GM19025 (cell line): ENCODE results near the gene TM7SF2.
A peak's percentile ranks its signal among the peaks of the same experiment; 100 is the strongest.

ENCODE experiments used
- ATAC-seq: cut with Tn5 transposase; IDR thresholded peaks from one replicate; pipeline ENCODE4 v1.9.1; 2021; ENCODE audit warnings: mild to moderate bottlenecking, low read depth, moderate library complexity; ENCODE audit not compliant: unreplicated experiment

TM7SF2 gene

DNA sequence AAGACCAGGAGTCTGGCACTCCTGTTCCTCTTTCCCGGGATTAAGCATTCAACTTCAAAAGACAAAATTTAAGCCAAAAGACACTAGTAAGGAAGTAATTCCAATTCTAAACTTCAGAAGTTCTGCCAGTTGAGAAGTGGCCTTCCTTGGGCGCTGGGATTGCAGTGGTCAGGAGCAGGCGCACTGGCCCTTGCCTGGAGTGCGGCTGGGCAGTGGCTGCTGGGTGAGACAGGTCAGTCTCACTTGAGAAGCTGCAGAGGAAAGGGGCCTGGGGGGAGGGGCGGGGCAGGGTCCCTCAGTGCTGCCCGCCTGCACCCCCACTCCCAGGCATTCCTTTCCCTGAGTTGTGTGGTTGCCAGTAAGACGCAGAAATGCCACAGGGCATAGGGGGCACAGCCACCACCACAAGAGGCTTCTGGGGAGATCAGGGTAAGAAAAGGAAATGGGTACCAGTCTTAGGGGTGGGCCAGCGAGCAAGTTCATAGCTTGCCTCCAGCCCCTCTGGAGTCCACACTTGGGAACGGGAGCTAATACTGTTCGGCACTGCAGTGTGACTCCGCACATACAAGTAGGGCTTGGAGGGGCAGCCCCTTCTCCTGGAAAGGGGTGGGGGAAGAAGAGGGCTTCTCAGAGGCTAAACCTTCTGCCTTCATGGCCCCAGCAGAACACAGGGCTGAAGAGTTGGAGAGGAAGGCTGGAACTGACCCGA lies 16.0 kb downstream of the TM7SF2 start:
- no peak for ATAC-seq

DNA sequence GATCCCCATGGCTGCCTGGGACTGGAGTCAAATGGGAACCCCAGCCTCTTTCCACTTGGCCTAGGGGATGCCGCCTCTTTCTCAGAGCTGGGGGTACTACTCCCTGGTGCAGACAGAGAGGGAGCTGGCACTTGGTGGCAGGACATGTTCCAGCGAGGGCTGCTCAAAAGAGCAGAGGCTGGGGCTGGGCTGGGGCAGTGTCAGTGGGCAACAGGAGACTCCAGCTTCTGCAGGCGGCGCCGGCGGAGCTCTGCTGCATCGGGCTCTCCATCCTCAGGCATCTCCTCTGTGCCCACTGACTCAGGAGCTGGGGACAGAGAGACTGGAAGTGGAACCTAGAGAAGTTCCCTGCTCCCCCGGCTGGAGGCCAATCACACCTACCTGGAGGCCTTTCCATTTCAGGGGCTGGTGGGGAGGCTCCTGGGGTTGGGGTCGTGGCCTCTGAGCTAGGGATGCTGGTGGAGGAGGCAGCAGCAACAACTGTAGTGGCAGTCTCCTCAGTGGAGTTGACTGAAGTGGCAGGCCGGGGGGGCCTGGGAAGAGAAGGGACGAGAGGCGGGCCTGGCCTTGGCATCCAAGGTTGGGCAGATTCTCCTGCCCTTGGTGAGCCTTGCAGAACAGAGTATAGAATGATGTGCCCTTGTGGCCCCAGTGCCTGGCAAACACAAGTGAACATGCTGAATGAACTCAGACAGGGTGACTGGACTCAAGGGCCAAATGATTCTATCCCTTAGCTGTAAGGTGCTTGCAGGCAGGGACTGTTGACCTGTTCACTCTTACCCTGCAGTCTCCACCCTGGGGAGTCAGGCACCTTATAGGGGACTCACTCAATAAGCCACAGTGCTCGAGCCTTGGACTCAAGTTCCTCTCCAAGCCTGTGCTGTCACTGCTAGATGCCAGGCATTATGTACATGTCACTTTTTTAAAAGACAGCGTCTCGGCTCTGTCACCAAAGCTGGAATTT lies 16.8 kb downstream of the TM7SF2 start:
- no peak for ATAC-seq

DNA sequence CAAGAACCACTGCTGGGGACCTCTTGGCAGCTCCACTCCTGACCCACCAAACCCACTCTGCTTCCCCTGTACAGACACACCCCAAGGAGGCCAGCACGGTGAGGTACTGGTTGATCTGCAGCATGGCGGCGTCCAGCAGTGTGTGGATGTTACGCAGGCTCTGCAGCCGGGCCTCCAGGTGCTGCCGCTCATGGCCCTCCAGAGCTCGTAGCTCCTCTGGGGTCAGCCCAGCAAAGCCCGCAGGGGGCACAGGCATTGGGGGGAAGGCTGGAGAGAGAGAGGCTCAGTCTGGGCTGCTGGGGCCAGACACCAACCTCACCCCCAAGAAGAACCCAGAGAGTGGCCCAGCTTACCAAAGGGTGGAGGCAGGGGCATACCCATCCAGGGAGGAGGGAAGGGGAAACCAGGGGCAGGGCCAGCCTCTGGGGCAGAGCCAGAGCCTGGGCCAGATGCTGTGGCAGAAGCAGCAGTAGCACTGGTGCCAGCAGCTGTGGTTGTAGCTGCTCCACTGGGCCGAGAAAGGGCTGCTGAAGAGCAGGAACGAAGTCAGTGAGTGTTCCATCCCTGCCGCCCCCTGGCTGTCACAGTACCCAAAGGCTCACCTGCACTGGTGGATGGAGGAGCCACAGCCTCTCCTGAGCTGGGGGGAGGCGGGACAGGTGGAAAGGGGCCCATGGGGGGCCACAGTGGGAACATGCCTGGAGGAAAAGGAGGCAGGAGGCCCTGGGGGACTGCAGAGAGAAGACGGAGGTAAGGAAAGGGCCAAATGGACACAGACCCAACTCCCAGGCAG lies 18.2 kb downstream of the TM7SF2 start:
- ATAC-seq, result no peak

DNA sequence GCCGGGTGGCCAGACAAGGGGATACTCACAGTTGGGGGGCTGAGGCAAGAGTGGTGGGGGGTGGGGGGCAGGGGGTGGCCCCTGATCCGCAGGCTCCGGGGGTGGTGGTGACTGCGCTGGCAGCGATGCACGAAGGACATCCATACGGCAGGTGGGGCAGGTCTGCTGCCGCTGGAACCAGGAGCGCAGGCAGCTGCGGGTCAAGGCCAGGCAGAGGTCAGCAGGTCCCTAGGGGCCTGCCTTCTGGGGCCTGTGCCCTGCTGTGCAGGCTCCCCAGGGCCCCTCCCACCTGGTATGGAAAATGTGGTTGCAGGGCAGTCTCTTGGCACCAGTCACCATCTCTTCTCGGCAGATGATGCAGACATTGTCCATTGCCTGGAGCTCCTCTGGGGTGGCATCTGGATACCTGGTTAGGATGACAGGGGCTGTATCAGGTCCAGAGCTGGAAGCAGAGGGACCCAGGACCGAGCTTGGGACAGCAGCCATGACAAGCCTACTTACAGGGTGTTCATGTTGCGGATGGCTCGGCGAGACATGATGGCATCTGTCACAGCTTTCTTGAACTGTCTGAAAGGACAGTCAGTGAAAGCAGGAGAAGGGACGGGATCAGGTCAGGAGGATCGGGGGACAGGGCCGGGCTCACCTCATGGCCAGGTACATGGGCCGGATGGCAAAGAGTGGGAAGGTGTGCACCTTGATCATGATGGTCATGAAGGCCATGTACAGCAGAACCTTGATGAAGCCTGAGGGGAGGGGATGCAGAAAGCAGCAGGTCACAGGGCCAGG lies 19.2 kb downstream of the TM7SF2 start:
- ATAC-seq, result no peak

DNA sequence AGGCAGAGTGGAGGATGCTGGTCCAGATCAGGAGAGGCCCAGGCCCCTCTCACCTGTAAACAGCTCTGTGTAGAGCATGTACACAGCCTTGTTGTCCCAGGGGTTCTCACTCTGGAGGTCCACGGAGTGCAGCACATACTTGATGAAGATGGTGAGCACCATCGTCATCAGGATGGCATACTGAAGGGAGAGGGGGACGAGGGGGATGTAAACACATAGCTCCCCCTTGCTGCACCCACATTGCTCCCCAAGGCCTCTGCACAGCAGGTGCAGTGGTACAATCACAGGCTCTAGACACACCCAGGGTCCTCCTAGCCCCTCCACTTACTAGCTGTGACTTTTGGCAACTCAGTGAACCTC lies 19.7 kb downstream of the TM7SF2 start:
- ATAC-seq, result no peak

DNA sequence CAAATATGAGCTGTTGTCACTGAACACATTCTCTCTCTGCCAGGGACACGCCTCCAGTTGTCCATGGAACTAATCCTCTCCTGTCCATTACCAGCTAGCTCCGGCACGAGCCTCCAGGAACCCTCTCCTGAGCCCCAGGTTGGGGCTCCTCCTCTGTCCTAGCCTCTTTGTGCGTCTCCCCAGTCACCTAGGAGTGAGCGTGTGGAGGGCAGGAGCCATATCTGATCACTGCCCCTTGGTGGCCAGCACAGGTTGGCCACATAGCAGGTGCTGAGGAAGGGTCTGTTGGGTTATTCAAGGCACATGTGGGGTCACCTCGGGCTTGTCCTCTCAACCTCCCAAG lies 20.2 kb downstream of the TM7SF2 start:
- ATAC-seq, result no peak

DNA sequence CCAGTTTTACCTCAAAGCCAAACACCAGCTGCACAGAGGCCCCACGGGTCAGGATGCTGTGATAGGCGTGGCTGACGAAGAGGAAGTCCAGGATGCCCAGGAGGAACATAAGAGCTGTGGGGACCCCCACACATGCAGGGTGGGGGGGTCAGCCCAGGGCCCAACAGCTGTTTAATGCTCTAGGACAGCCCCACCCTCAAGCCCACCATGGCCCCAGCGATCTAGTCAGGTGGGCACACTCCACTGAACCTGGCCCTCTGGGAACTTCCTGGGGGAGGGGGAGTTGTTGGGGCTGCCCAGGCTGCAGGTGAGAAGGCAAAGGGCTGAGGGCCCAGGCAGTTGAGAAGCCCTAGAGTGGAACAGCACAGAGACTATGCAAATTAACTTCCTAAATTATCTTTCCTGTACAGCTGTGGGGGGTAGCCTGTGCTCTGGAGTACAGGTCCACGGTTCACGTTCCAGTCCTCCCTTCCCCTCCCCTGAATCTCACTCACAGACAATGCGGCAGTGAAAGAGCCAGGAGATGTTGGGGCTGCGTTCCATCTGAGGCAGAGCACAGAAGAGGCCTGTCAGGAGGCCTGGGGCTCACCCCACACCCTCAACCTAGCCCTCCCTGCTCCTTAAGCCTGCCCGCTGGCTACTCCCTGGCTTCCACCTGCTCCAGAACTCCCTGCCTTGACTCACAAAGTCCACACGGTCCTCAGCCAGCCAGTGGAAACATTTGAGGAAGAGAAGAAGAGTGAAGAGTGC lies 20.7 kb downstream of the TM7SF2 start:
- ATAC-seq, result peak; percentile 29

DNA sequence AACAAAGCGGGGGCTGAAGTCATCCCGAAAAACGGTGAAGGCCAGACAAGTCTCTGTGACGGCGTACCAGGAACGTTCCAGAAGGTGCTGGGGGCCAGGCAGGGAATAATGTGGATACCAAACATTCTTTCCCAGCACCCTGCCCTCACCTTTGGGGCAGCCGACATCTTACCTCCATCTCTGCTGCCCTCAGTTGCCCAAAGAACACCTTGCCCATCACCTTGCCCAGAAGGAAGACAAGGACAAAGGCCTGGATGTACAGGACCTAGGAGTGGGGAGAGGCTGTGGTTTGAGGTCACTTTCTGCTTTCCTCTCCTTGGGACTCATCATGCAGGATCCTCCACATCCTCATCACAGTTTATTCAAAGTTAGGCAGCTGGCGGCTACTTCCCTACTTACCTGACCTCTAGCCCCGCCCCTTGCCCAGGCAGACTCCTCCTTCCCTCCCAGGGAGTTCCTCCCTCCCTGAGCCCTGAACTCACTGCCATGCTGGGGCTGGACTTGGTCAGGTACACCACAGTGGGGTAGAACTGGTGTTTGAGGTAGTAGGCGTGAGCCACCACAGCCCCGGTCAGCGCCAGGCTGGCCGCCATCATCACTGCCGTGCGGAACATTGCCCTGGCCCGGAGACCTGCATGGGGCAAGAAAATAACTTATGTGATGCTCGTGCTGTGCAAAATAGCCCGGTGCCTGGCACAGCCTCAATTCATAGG lies 21.5 kb downstream of the TM7SF2 start:
- no peak for ATAC-seq

DNA sequence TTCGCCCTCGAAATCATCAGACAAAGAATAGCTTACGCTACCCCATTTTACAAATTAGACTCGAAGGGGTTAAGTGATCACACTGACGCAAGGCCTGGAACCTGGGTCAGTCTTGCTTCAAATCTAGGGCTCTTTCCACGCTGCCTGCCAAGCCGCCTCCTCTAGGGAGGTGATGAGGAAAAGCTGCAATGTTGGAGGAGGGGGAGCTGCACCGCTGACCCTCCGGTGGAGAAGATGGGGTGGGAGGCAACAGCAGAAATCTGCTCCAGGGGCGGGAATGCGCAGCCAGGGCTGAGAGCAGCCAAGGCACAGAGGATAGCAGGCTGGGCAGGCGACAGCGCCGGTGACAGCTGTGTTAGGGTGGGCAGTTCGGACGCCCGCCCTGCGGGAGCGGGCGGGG lies 22.1 kb downstream of the TM7SF2 start:
- no peak for ATAC-seq

DNA sequence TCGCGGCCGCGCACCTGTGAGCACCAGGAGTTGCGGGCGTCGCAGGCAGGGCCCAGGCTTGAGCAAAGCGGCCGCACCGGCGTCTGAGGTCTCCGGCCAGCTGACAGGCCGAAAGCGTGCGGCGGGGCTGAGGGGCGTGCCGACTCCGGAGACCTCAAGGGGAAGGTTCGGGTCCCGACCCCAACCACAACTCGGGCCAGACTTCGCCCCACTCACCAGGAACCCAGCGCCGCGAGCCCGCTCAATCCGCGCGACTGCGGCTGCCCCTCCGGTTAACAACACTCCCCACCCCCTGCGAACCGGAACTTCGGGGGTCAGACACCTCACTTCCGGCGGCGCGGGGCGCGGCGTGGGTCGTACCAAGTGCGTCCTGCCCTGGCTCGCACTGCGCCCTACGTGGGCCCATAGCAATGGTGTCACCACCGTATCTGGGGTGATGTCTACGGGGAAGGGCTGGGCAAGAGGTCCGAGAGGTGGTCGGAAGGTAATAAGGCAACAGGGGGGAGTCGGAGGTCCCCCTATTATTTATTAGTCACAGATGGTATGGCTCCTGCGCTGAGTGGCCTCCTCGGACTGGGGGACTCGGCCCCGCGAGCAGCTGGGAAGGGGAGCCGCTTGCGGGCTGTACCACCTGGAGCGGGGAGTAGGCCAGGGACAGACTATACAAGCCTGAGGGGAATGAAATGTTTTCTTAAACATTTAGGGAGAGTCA lies 22.7 kb downstream of the TM7SF2 start, which contains the start of gene SYVN1:
Gene SYVN1 (minus strand): TSS at position 280 of the 712 bp plus-strand sequence. CDS start 918 bp downstream, outside the sequence.
- ATAC-seq, result peak; percentile 59

DNA sequence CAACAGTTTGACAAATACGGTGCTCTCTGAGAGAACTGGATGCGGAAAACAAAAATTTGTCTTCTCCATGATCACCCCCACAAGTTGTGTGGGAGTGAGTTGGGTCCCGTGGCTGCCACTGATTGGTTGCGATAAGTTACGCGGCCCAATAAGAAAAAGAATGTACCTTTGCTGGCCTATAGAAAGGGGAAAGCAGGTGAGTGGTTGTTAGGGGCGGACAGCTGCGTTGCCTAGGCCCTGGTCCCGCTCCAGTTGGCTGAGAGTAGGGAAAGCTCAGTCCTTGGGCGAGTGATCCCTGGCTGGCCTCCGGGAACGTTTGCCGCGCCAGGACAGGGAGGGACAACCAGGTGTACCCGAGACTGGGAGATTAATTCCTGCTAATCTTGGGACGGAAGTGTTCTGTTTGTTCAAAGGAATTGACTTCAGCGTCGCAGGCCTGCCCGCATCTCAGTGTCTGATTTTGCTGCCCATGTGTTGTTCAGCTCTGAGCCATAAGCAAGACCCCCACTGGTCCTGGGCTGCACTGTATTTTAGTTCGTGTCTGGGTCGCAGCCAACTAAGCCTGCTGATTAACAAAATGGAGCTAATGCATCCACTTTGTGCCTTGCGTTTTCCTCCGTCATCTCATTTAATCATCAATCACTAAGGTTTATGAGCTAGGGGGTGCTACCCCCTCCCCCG lies 23.4 kb downstream of the TM7SF2 start:
- ATAC-seq, result peak; percentile 59

DNA sequence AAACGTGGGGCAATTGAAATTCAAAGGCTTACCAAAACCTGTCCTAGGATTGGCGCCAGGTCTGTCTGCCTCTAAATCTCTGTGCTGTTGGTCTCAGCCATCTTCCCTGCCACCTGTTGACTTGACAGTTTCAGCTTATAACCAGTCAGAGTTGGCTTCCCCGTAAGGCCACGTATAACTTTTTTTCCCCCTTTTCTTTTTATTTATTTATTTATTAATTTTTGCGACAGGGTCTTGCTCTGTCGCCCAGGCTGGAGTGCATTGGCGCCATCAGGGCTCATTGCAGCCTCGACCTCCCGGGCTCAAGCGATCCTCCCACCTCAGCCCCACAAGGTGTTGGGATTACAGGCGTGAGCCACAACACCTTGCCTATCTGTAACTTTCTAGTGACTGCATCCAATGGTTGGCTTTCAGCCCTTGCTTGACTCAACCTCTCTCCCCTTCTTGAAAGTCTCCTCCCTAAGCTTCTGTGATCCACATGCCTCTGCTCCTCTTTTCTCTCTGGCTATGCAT lies 24.0 kb downstream of the TM7SF2 start:
- ATAC-seq, result no peak

DNA sequence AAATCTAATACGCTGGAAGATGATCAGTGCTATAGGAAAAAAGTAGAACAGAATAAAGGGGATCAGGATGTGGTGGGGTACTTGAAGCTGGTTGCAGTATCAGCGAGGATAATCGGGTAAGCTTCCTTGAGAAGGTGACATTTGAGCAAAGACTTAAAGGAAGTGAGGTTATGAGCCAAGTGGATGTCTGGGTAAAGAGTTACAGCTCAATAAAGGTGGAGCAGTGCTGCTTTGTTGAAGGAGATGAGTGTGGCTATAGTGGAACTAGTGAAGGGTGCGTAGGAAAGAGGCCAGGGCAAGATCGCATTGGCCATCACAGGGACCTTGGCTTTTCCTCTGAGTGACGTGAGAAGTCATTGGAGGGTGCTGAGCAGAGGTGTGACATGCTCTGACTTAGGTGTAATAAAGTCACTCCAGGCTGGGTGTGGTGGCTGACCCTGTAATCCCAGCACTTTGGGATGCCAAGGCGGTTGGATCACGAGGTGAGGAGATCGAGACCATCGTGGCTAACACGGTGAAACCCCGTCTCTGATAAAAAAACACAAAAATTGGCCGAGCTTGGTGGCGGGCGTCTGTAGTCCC lies 24.9 kb downstream of the TM7SF2 start:
- ATAC-seq, result no peak

DNA sequence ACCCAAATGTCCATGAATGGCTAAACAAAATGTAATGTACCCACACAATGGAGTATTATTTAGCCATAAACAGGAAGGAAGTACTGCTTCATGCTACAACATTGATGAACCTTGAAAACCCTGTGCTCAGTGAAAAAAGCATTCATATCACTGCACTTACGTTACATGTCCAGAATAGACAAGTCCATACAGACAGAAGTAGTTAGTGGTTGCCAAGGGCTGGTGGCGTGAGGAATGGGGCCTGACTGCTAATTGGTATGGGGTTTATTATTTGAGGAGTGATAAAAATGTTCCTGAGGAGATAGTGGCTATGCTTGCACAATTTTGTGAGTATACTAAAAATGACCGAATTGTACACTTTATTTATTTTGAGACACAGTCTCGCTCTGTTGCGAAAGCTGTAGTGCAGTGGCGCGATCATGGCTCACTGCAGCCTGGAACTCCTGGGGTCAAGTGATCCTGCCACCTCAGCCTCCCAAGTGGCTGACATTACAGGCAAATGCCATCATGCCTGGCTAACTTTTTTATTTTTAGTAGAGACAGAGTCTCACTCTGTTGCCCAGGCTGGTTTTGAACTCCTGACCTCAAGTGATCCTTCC lies 30.3 kb downstream of the TM7SF2 start:
- ATAC-seq, result no peak

DNA sequence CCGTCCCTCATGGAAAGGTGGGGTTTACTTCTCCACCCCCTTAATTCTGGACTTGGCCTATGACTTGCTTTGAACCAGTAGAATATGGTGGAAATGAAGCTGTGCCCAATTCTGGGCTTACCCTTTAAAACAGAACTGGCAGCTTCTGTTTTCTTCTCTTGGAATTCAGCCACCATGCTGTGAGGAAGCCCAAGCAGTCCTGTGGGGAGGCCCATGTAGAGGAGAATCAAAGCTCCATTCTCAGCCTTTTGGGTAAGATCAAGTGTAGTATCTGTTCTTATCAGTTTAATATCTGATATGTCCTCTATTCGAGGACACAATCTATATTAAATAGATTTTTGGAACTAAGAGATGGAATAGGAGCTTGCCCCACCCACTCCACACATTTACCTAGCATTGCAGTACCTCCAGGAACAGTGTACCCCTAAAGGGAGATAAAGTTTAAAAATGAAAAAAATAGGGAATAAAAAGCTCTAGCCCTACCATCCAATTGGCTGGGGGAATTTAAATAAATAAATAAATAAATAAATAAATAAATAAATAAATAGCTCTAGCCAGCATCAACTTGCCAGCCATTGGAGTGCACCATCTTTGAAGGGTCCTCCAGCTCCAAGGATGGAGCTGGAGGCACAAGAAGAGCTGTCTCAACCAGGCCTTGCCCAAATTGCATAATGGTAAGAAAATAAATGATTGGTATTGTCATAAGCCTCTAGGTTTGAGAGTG lies 35.8 kb downstream of the TM7SF2 start:
- no peak for ATAC-seq

DNA sequence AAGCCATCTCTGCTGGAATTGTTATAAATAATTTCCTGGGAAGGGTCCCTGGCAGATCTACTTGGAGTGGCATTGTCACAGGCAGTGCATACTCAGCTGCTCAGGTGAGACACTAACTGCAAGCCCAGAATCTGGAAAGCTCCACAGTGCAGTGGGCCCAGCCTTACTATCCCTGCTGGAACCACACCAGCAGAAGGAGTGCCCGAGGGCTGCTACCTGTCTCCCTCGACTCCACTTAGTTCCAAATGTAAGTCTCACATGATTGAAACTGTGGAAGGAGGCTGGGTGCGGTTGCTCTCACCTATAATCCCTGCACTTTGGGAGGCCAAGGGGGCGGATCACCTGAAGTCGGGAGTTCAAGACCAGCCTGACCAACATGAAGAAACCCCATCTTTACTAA lies 37.0 kb downstream of the TM7SF2 start:
- ATAC-seq, result no peak
